MCF 10A (cell line): ENCODE results near the gene NME8. TPM values are rescaled to one million over a fixed set of nuclear protein-coding genes. Genes with fewer than 3 reads are reported as not detected.
A peak's percentile ranks its signal among the peaks of the same experiment; 100 is the strongest.

ENCODE experiments used
- BruUV-seq: library from RNA; stranded (reverse); fragments of 400-500 nt; replicated peaks from 2 replicates; lab custom pipeline; 2021; lab: Mats Ljungman, UMichigan
- CTCF ChIA-PET: fragments of 300-600 bp; sonication (Branson Sonifier 250); formaldehyde crosslinking; extraction: SDS; loops from one replicate; lab custom pipeline; 2021; ENCODE audit warnings: antibody characterized with exemption, inconsistent platforms; lab: Yijun Ruan, JAX
- POLR2A ChIA-PET: fragments of 300-600, 350-650 bp; sonication (Branson Sonifier 250); formaldehyde crosslinking; extraction: SDS; loops from one replicate; lab custom pipeline; 2020; ENCODE audit warnings: antibody characterized with exemption, inconsistent platforms; lab: Yijun Ruan, JAX
- DNase-seq: peaks from one replicate; pipeline ENCODE4 v3.0.0-alpha.2; 2018; ENCODE audit not compliant: unreplicated experiment
- H3K27ac Mint-ChIP-seq: one replicate; pipeline ENCODE4 v1.8.0; 2022; ENCODE audit warnings: mild to moderate bottlenecking, low read depth, mixed read lengths; ENCODE audit not compliant: unreplicated experiment
- H3K27me3 Mint-ChIP-seq: one replicate; pipeline ENCODE4 v1.8.0; 2022; ENCODE audit warnings: mixed read lengths; ENCODE audit not compliant: insufficient read depth, unreplicated experiment
- H3K36me3 Mint-ChIP-seq: one replicate; pipeline ENCODE4 v1.8.0; 2022; ENCODE audit warnings: mild to moderate bottlenecking, moderate library complexity, mixed read lengths; ENCODE audit not compliant: insufficient read depth, unreplicated experiment
- H3K4me1 Mint-ChIP-seq: one replicate; pipeline ENCODE4 v1.8.0; 2022; ENCODE audit warnings: mixed read lengths; ENCODE audit not compliant: insufficient read depth, unreplicated experiment
- H3K4me3 Mint-ChIP-seq: one replicate; pipeline ENCODE4 v1.8.0; 2022; ENCODE audit warnings: mild to moderate bottlenecking, moderate library complexity, mixed read lengths; ENCODE audit not compliant: unreplicated experiment
- H3K9me3 Mint-ChIP-seq: one replicate; pipeline ENCODE4 v1.8.0; 2022; ENCODE audit warnings: mixed read lengths; ENCODE audit not compliant: unreplicated experiment
- intact Hi-C: fragments of 100-400 bp; cut with micrococcal nuclease; formaldehyde crosslinking; loops from 2 replicates; pipeline ENCODE4 v1.14.1; 2022
- total RNA-seq: library from RNA; stranded (reverse); gene quantifications from 2 replicates; pipeline ENCODE4 v1.2.3, GENCODE V29; 2022
- TF ChIP-seq, protein P1 (sequence below): fragments of 200-600 bp; IDR thresholded peaks from one replicate; pipeline ENCODE4 v1.8.0; 2022; ENCODE audit warnings: antibody characterized with exemption, mild to moderate bottlenecking; ENCODE audit not compliant: unreplicated experiment

NME8 gene
- total RNA-seq, 1 experiment from 2014 or later, result 1.5 TPM

- H3K9me3 Mint-ChIP-seq, result no peaks in the 10 kb centered on the region
- no TSS peak for BruUV-seq
- H3K4me3 Mint-ChIP-seq, result no peak overlapping the region
- peaks cover 6% of the 10 kb centered on the region for H3K36me3 Mint-ChIP-seq
- CTCF ChIA-PET, result interaction anchor here (0.8 to 1.6 kb wide), 4 partner anchors 8 to 619 kb away, joined by 3 to 6 read pairs (median 4); no protein-coding TSS in a partner anchor
- no peaks in the 10 kb centered on the region for H3K27me3 Mint-ChIP-seq
- POLR2A ChIA-PET, result no interaction called here
- TF ChIP-seq, protein P1, sequence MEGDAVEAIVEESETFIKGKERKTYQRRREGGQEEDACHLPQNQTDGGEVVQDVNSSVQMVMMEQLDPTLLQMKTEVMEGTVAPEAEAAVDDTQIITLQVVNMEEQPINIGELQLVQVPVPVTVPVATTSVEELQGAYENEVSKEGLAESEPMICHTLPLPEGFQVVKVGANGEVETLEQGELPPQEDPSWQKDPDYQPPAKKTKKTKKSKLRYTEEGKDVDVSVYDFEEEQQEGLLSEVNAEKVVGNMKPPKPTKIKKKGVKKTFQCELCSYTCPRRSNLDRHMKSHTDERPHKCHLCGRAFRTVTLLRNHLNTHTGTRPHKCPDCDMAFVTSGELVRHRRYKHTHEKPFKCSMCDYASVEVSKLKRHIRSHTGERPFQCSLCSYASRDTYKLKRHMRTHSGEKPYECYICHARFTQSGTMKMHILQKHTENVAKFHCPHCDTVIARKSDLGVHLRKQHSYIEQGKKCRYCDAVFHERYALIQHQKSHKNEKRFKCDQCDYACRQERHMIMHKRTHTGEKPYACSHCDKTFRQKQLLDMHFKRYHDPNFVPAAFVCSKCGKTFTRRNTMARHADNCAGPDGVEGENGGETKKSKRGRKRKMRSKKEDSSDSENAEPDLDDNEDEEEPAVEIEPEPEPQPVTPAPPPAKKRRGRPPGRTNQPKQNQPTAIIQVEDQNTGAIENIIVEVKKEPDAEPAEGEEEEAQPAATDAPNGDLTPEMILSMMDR, result no peak
- no peak for DNase-seq
- H3K27ac Mint-ChIP-seq, result no peak overlapping the region
- intact Hi-C loops, result no loop called here
- peaks cover 9% of the 10 kb centered on the region for H3K4me1 Mint-ChIP-seq
Measured at GRCh38 chr7:37826825-37827224, 21.6 kb upstream of the NME8 start.

- ChIA-PET POLR2A (interaction anchor here (0.6 to 2.0 kb wide), 6 partner anchors 51 to 595 kb away, joined by 3 to 15 read pairs (median 6); no protein-coding TSS in a partner anchor), CTCF (interaction anchor here (0.6 to 6.6 kb wide), 24 partner anchors 8 to 630 kb away, joined by 3 to 135 read pairs (median 4); no protein-coding TSS in a partner anchor)
- Mint-ChIP-seq H3K36me3 (no peaks in the 10 kb centered on the region), H3K4me1 (peaks cover 22% of the 10 kb centered on the region), H3K27ac (no peak overlapping the region), H3K9me3 (no peaks in the 10 kb centered on the region), H3K4me3 (no peak overlapping the region), H3K27me3 (no peaks in the 10 kb centered on the region)
- no peak for DNase-seq
- TF ChIP-seq, protein P1, result no peak
- intact Hi-C loops, result loop anchor here (5.0 to 10.0 kb wide), 2 partner anchors 96 to 319 kb away; no protein-coding TSS in a partner anchor
- BruUV-seq, result no TSS peak
Measured at GRCh38 chr7:37831244-37831643, 17.2 kb upstream of the NME8 start.

- peaks cover 15% of the 10 kb centered on the region for H3K4me1 Mint-ChIP-seq
- intact Hi-C loops, result loop anchor here (1.0 to 10.0 kb wide), 6 partner anchors 97 to 624 kb away; no protein-coding TSS in a partner anchor
- no peak overlapping the region for H3K4me3 Mint-ChIP-seq
- peak overlapping the region; percentile 28 for H3K27ac Mint-ChIP-seq
- H3K9me3 Mint-ChIP-seq, result no peaks in the 10 kb centered on the region
- TF ChIP-seq, protein P1, result peak; percentile 36
- CTCF ChIA-PET, result interaction anchor here (0.5 to 6.6 kb wide), 40 partner anchors 12 to 1097 kb away, joined by 3 to 135 read pairs (median 4); no protein-coding TSS in a partner anchor
- no peaks in the 10 kb centered on the region for H3K27me3 Mint-ChIP-seq
- no TSS peak for BruUV-seq
- no peaks in the 10 kb centered on the region for H3K36me3 Mint-ChIP-seq
- POLR2A ChIA-PET, result interaction anchor here (0.8 to 2.0 kb wide), 8 partner anchors 99 to 597 kb away, joined by 3 to 15 read pairs (median 6); no protein-coding TSS in a partner anchor
- DNase-seq, result peak; percentile 83
Measured at GRCh38 chr7:37832194-37832593, 16.2 kb upstream of the NME8 start.

- TF ChIP-seq, protein P1, result peak; percentile 56
- H3K36me3 Mint-ChIP-seq, result no peaks in the 10 kb centered on the region
- peaks cover 13% of the 10 kb centered on the region for H3K4me1 Mint-ChIP-seq
- intact Hi-C loops, result loop anchor here (2.0 to 10.0 kb wide), 3 partner anchors 98 to 321 kb away; no protein-coding TSS in a partner anchor
- H3K4me3 Mint-ChIP-seq, result peak overlapping the region; percentile 53
- no peaks in the 10 kb centered on the region for H3K9me3 Mint-ChIP-seq
- ChIA-PET CTCF (interaction anchor here (0.6 to 6.6 kb wide), 46 partner anchors 8 to 1392 kb away, joined by 3 to 135 read pairs (median 4); no protein-coding TSS in a partner anchor), POLR2A (interaction anchor here (0.6 to 1.2 kb wide), 6 partner anchors 13 to 207 kb away, joined by 3 to 5 read pairs (median 3); no protein-coding TSS in a partner anchor)
- no peak overlapping the region for H3K27ac Mint-ChIP-seq
- no peaks in the 10 kb centered on the region for H3K27me3 Mint-ChIP-seq
- no TSS peak for BruUV-seq
- DNase-seq, result peak; percentile 72
Measured at GRCh38 chr7:37833107-37833817, 15.1 kb upstream of the NME8 start.
